SK-N-SH treated with all-trans-retinoic acid at 6 μM for 48 hours (cell line): Measurements from ENCODE around the gene TECTA.

Experiments used
- ATAC-seq: fragments of 200-7000 bp; cut with Tn5 transposase; 3 replicates; pipeline ENCODE4 v1.9.1; 2020; ENCODE audit warnings: mild to moderate bottlenecking, moderate library complexity
- BACH2 ChIP-seq: fragments of 250-450 bp; sonication (Bioruptor Pico); IDR thresholded peaks from 2 replicates; pipeline ENCODE4 v1.9.0; 2021; ENCODE audit warnings: mild to moderate bottlenecking, borderline replicate concordance
- CSRNP3 ChIP-seq: fragments of 250-450 bp; sonication (Bioruptor Pico); IDR thresholded peaks from 2 replicates; pipeline ENCODE4 v1.5.1; 2021; ENCODE audit warnings: mild to moderate bottlenecking, moderate library complexity
- ESRRG ChIP-seq: fragments of 250-450 bp; sonication (Bioruptor Pico); IDR thresholded peaks from 2 replicates; pipeline ENCODE4 v1.6.1; 2021; ENCODE audit warnings: mild to moderate bottlenecking
- ISL1 ChIP-seq: fragments of 250-450 bp; sonication (Bioruptor Pico); IDR thresholded peaks from 2 replicates; pipeline ENCODE4 v2.1.2; 2022; ENCODE audit warnings: mild to moderate bottlenecking, moderate library complexity
- OSR1 ChIP-seq: fragments of 250-450 bp; sonication (Bioruptor Pico); IDR thresholded peaks from 2 replicates; pipeline ENCODE4 v1.8.0; 2022; ENCODE audit warnings: moderate library complexity, mild to moderate bottlenecking, inconsistent platforms
- PATZ1 ChIP-seq: fragments of 250-450 bp; sonication (Bioruptor Pico); IDR thresholded peaks from 2 replicates; pipeline ENCODE4 v1.8.0; 2020; ENCODE audit warnings: mild to moderate bottlenecking, moderate library complexity, borderline replicate concordance
- POU6F1 ChIP-seq: fragments of 250-450 bp; sonication (Bioruptor Pico); IDR thresholded peaks from 2 replicates; pipeline ENCODE4 v1.8.0; 2021; ENCODE audit warnings: low read depth, mild to moderate bottlenecking, moderate library complexity, borderline replicate concordance
- PPARA ChIP-seq: fragments of 250-450 bp; sonication (Bioruptor Pico); IDR thresholded peaks from 2 replicates; pipeline ENCODE4 v1.5.0; 2020; ENCODE audit warnings: mild to moderate bottlenecking, borderline replicate concordance
- RARB ChIP-seq: fragments of 250-450 bp; sonication (Bioruptor Pico); IDR thresholded peaks from 2 replicates; pipeline ENCODE4 v1.8.0; 2021; ENCODE audit warnings: mild to moderate bottlenecking, moderate library complexity
- SNAI2 ChIP-seq: fragments of 250-450 bp; sonication (Bioruptor Pico); IDR thresholded peaks from 2 replicates; pipeline ENCODE4 v1.5.0; 2020; ENCODE audit warnings: mild to moderate bottlenecking, moderate library complexity
- TCF4 ChIP-seq: fragments of 250-450 bp; sonication (Bioruptor Pico); IDR thresholded peaks from 2 replicates; pipeline ENCODE4 v1.8.0; 2021; ENCODE audit warnings: mild to moderate bottlenecking, moderate library complexity, borderline replicate concordance
- TOX ChIP-seq: fragments of 250-450 bp; sonication (Bioruptor Pico); IDR thresholded peaks from 2 replicates; pipeline ENCODE4 v1.8.0; 2021; ENCODE audit warnings: mild to moderate bottlenecking, moderate library complexity, borderline replicate concordance
- TSHZ2 ChIP-seq: fragments of 250-450 bp; sonication (Bioruptor Pico); IDR thresholded peaks from 2 replicates; pipeline ENCODE4 v1.5.0; 2020; ENCODE audit warnings: mild to moderate bottlenecking, moderate library complexity
- ZC3H10 ChIP-seq: fragments of 250-450 bp; sonication (Bioruptor Pico); IDR thresholded peaks from 2 replicates; pipeline ENCODE4 v1.5.1; 2021; ENCODE audit warnings: mild to moderate bottlenecking, moderate library complexity
- ZFP3 ChIP-seq: fragments of 250-450 bp; sonication (Bioruptor Pico); IDR thresholded peaks from 2 replicates; pipeline ENCODE4 v1.5.0; 2020; ENCODE audit warnings: mild to moderate bottlenecking, moderate library complexity
- ZFP30 ChIP-seq: fragments of 450-650 bp; formaldehyde crosslinking; IDR thresholded peaks from 2 replicates; pipeline ENCODE4 v1.5.0; 2022; ENCODE audit warnings: mild to moderate bottlenecking, moderate library complexity
- ZNF565 ChIP-seq: fragments of 450-650 bp; formaldehyde crosslinking; conservative IDR thresholded peaks from 2 replicates; pipeline ENCODE4 v1.5.0; 2020; ENCODE audit warnings: low read depth, mild to moderate bottlenecking, moderate library complexity
- ZNF70 ChIP-seq: fragments of 450-650 bp; formaldehyde crosslinking; IDR thresholded peaks from 2 replicates; pipeline ENCODE4 v1.5.0; 2020; ENCODE audit warnings: mild to moderate bottlenecking, moderate library complexity
- ZNF8 ChIP-seq: fragments of 450-650 bp; formaldehyde crosslinking; IDR thresholded peaks from 2 replicates; pipeline ENCODE4 v1.5.0; 2020; ENCODE audit warnings: mild to moderate bottlenecking, moderate library complexity

The TECTA gene

GRCh38 chr11:121119440-121119839, 18.4 kb downstream of the TECTA start:
- no peak for ATAC-seq
- TF ChIP-seq ZNF70 (CRISPR knock-in tag) (no peak), PATZ1 (CRISPR knock-in tag) (no peak), ZNF8 (no peak), SNAI2 (no peak), BACH2 (CRISPR knock-in tag) (no peak), RARB (CRISPR knock-in tag) (no peak), ZNF565 (no peak), ZFP3 (CRISPR knock-in tag) (no peak), TOX (CRISPR knock-in tag) (no peak), ISL1 (CRISPR knock-in tag) (no peak), OSR1 (no peak), TCF4 (CRISPR knock-in tag) (no peak), CSRNP3 (CRISPR knock-in tag) (no peak), TSHZ2 (CRISPR knock-in tag) (no peak), ZC3H10 (CRISPR knock-in tag) (no peak), POU6F1 (no peak), ZFP30 (CRISPR knock-in tag) (no peak), PPARA (CRISPR knock-in tag) (no peak)
- TF ChIP-seq, all 23 proteins: peak for 0

- ATAC-seq = no peak
- TF ChIP-seq ISL1 (CRISPR knock-in tag) = no peak
- no peak for TF ChIP-seq ZC3H10 (CRISPR knock-in tag)
- TF ChIP-seq ZFP3 (CRISPR knock-in tag) = no peak
- TF ChIP-seq ZNF8 = no peak
These were observed 21.3 kb downstream of the TECTA start for GRCh38 chr11:121122328-121122727.

GRCh38 chr11:121123496-121124069, 22.5 kb downstream of the TECTA start:
- no peak for ATAC-seq
- TF ChIP-seq ZC3H10 (CRISPR knock-in tag) = no peak
- TF ChIP-seq, all 23 proteins: peak for 0

- TF ChIP-seq ZNF8 (no peak), ESRRG (CRISPR knock-in tag) (no peak), ZFP30 (CRISPR knock-in tag) (no peak), TOX (CRISPR knock-in tag) (no peak)
- ATAC-seq = no peak
These were observed 26.8 kb downstream of the TECTA start for GRCh38 chr11:121127809-121128208.
